LNCaP clone FGC (cell line): ENCODE measurements around the gene HACE1.

Experiments
- DNase-seq: peaks from one replicate; pipeline ENCODE4 v3.0.0-alpha.2; 2011; ENCODE audit warnings: low read depth
- H3K4me3 ChIP-seq: 2 replicates; pipeline ENCODE4 v1.5.1; 2011; ENCODE audit warnings: mild to moderate bottlenecking, low read depth, low read length, control low read depth
- CTCF ChIP-seq: IDR thresholded peaks from 2 replicates; pipeline ENCODE4 v1.5.1; 2012; ENCODE audit warnings: mild to moderate bottlenecking; ENCODE audit not compliant: control insufficient read depth, insufficient read depth; ENCODE audit errors: extremely low read depth

Gene HACE1

GRCh38 chr6:104702126-104702841 is 157.4 kb downstream of the HACE1 start:
- no peak for DNase-seq
- TF ChIP-seq CTCF: no peak
- no peak overlapping the region for H3K4me3 ChIP-seq

- TF ChIP-seq CTCF: no peak
- no peak for DNase-seq
- H3K4me3 ChIP-seq: no peak overlapping the region
These were observed 159.1 kb downstream of the HACE1 start for GRCh38 chr6:104700371-104701185.

GRCh38 chr6:104699593-104700329 is 160.0 kb downstream of the HACE1 start:
- no peak for DNase-seq
- H3K4me3 ChIP-seq: no peak overlapping the region
- no peak for TF ChIP-seq CTCF

- DNase-seq: no peak
- no peak for TF ChIP-seq CTCF
- H3K4me3 ChIP-seq: no peak overlapping the region
These were observed 160.7 kb downstream of the HACE1 start for GRCh38 chr6:104698979-104699378.

GRCh38 chr6:104692008-104692407 is 167.7 kb downstream of the HACE1 start:
- no peak for TF ChIP-seq CTCF
- no peak for DNase-seq
- no peak overlapping the region for H3K4me3 ChIP-seq

- no peak overlapping the region for H3K4me3 ChIP-seq
- no peak for TF ChIP-seq CTCF
- DNase-seq: no peak
These were observed 170.0 kb downstream of the HACE1 start for GRCh38 chr6:104689551-104690205.
